Activated T-helper 1 cell treated with Interleukin-2 at 50 U/mL for 16 hours (primary cell): ENCODE results near the gene UFSP2.
A peak's percentile ranks its signal among the peaks of the same experiment; 100 is the strongest.

Experiments used
- DNase-seq: peaks from one replicate; pipeline ENCODE4 v3.0.0-alpha.2; 2020; ENCODE audit warnings: low read depth

Gene UFSP2

DNA sequence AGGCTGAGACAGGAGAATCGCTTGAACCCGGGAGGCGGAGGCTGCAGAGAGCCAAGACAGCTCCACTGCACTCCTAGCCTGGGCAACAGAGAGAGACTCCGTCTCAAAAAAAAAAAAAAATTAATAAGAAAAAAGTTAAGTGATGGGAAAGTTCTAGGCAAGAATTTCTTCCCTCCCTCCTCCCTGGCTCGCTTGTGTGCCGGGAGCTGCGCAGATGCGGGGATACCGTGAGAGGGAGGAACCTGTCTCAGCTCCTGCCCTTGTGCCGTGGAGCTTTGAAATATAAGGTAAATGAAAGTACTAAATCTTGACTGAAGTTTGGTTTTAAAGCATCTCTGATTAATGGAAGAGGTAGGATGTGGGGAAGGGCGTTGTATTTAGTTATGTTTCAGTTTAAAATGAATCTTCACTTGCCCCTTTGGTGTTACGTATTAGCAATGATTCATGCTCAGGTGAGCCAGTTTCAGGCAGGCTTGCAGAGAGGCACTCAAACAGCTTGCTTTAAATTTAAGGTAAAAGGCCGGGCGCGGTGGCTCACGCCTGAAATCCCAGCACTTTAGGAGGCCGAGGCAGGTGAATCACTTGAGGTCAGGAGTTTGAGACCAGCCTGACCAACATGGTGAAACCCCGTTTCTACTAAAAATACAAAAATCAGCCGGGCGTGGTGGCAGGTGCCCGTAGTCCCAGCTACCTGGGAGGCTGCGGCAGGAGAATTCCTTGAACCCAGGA is 1.4 kb upstream of the UFSP2 start:
- no peak for DNase-seq

DNA sequence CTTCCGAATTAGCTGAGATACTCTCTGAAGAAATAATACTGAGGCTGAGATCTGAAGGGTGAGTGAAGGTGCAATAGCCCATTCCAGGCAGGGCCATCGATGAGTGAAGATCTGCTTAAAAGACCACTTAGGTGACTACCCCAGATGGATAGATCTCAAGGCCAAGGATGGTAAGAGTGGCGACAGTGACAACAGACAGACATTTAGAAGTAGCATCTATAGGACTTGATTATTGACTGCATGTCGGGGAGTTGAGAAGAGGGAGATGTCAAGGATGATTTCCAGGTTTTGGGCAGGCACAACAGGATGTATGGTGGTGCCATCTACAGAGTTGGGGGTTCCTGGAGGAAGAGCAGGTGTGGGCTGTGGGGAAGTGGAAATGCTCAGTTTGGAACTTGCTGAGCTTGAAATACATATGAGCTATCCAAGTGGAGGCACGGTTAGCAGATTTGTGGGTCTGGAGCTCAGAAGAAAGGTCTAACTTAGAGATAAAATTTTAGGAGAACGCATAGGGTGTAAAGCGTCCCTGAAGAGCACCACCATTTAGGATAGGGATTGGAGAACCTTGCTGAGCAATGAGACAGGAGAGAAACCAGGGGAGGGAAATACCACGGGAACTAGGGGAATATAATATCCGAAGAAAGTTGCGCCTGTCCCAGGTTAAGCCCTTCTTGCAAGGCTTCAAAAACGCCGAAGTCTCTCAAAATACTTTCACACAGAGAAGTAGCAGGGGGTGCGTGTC is 688 bp downstream of the UFSP2 start:
- no peak for DNase-seq

DNA sequence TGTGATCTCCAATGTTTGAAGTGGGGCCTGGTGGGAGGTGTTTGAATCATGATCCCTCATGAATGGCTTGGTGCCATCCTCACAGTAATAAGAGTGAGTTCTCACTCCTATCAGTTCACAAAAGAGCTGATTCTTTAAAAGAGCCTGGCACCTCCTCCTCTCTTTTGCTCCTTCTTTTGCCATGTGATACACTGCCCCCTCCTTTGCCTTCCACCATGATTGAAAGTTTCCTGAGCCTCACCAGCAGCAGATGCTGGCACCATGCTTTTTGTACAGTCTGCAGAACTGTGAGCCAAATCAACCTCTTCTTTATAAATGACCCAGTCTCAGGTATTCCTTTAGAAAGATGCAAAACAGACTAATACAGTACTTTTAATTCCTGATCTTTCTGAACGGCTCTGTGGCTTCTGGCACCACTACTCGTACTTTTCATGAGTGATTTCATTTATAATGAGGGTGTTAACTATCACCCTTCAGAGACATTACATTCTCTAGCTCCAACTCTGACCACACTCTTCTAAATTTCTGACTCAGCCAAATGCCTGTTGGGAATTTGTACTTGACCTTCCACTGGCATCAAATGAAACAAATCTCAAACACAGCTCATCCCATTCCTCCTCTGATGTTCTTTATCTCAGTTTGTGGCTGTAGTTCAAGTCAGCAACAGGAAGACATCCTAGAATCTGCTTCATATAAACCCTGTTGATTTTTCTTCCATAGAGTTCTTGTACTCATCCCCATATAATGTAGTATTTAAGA is 4.2 kb downstream of the UFSP2 start:
- DNase-seq = no peak

DNA sequence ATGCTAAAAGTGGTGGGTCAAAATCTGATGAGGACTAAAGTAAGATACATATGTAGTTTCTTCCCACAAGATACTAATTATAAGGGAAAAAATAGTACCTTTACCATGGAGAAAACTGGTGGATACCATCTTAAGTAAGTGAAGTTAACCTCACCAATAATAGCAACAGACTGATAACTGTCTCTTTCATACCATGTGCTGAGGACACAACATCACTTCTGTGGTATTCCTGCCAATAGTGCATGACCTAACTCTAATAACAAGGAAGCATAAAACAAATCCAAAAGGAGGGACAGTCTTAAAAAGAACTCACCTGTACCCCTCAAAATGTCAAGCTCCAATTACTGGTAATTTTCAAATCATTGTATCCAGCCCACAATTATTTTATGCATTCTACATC is 8.8 kb downstream of the UFSP2 start:
- DNase-seq = no peak

DNA sequence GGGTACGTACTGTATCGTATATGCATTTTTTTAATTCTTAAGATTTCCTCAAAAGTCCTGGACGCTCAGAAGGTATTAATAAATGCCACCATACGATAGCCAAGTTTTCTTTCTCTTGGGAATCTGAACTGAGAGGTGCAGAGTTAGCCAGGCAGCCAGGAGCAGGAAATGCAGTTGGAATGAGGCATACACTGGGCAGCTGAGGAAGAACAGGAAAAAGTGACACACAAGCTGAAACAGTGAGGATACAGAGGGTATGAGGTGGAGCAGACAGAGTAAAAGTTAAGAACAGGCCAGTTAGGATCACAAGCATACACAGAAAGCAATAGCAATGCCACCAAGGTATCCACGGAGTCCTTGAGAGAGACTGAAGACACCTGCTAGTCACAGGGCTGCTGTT is 13.4 kb downstream of the UFSP2 start:
- no peak for DNase-seq

DNA sequence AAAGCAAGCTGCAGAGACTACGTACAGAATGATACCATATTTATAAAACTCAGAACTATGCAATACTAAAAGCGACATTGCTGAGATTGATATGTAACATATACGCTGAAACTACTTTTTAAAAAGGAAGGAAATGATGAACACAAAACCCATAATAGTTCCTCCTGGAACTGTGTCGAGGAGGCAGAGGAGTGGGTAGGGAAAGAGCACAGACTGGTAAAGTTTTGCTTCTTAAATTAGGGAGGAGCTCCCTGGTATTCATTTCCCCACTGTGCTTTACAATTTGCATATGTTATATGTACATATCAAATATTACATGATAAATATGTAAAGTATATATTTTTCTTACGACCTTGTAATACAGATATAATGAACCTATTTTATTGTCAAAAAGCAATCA is 13.9 kb downstream of the UFSP2 start:
- DNase-seq = no peak

DNA sequence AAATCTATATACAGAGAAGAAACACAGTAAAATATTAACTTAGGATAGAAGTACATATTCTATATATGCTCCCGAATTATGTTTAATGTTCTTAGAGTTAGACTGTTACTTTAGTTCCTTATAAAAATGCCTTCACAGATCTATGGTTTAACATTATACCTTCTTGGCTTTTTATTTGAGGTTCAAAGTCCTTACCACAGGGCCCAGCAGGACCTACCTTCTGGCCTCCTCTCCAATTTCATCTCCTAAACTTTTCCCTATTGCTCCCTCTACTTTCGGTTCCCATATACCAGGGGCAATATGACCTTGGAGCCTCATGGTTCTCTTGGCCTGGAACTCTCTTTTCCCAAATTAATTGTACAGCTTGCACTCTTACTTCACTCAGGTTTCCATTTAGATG is 17.3 kb downstream of the UFSP2 start:
- no peak for DNase-seq

DNA sequence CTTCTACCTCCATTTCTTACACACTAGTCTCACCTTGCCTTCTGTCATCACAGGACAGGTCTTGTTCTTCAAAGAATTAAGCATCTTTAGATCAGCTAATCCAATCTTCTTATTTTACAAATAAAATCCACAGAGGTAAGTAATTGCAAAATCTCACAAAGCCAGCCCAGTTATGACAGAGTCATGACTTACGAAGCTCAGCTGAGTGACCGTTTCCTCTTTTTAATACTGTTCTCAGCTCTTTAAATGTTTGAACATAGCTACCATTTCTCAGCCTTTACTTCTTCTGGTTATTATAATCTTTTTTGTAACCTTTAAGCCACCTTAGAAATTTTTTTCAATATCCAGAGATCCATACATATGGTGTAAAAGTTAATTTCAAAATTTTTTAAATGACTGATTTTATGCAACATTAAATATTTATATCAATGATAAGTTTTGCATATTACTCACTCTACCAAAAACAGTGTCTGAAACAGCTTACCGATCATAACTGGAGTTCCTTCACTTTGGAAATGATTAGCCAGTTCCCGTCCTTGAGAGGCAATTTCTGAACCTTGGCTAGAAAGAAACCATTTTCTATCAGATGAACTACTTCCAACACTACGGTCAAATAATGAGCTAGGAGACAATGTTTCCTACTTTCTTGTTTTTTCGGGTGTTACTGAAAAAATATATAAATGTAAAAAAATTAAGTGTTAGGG is 20.3 kb downstream of the UFSP2 start:
- no peak for DNase-seq

DNA sequence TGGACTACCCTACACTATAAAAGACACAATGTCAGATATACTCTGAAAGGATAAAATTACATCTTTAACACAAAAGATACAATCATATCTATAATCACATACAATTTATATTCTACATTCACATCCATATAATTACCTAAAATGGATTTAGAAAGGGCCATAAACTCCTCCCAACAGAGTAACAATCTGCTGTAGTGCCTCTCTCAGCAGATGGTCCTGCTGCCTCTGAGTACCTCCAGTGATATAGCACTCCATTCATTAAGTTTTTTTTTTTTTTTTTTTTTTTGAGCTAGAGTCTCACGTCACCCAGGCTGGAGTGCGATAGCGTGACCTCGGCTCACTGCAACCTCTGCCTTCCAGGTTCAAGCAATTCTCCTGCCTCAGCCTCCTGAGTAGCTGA is 21.7 kb downstream of the UFSP2 start:
- DNase-seq = no peak

DNA sequence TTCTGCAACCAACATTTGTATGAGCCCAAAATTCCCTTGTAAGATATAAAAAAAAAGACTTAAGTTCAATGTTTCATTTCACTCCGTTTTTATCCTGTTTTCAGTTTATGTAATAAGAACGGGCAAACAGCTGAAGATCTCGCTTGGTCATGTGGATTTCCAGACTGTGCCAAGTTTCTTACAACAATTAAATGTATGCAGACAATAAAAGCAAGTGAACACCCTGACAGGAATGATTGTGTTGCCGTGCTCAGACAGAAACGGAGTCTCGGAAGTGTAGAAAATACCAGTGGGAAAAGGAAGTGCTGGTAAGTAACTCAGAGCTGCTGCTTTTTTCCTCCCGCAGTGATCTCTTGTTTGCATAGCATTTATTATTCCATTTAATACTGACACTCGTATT is 26.3 kb downstream of the UFSP2 start:
- DNase-seq = no peak

DNA sequence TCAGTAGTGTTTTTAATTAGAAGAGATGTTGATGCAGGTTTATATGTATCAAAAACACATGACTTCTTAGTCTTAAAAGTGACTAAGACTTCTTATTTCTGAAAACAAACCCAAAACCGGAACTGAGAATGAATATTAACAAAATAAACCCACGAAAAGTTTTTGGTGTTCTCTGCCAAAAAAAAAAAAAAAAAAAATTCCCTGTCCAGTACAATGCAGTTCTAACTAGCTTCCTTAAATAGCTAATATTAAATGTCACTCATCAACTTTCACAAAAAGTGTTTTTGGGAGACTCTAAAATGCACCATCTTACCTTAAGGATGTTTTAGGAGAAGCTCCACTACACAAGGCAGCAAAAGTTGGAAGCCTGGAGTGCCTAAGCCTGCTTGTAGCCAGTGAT is 27.1 kb downstream of the UFSP2 start:
- no peak for DNase-seq

DNA sequence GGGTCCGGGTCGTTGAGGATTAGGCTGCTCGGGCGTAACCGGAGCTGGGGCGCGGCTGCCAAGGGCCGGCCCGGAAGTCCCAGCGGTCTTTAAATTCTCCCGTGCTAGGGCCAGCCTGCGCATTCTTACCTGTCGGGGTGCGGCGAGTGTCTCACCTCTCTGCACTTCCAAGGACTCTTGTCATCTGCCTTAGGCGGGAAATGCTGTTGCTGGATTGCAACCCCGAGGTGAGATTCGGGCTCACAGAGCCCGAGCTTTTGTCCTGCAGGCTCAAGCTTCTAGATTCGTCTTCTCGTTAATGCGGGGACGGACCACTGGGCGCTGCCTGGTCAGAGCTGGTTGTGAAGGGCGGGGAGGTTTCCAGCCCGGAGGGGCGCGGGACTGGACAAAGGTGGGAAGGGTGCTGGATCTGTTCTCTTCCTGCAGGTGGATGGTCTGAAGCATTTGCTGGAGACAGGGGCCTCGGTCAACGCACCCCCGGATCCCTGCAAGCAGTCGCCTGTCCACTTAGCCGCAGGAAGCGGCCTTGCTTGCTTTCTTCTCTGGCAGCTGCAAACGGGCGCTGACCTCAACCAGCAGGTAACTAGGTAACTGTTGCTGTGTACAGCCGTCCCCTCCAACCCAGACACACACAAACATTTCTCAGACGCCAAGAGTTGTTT is 28.9 kb downstream of the UFSP2 start, which contains the start of gene ANKRD37:
ANKRD37 (plus strand) TSS at position 118 of the 662 bp plus-strand sequence; CDS start at position 201, 83 bp downstream.
- no peak for DNase-seq

DNA sequence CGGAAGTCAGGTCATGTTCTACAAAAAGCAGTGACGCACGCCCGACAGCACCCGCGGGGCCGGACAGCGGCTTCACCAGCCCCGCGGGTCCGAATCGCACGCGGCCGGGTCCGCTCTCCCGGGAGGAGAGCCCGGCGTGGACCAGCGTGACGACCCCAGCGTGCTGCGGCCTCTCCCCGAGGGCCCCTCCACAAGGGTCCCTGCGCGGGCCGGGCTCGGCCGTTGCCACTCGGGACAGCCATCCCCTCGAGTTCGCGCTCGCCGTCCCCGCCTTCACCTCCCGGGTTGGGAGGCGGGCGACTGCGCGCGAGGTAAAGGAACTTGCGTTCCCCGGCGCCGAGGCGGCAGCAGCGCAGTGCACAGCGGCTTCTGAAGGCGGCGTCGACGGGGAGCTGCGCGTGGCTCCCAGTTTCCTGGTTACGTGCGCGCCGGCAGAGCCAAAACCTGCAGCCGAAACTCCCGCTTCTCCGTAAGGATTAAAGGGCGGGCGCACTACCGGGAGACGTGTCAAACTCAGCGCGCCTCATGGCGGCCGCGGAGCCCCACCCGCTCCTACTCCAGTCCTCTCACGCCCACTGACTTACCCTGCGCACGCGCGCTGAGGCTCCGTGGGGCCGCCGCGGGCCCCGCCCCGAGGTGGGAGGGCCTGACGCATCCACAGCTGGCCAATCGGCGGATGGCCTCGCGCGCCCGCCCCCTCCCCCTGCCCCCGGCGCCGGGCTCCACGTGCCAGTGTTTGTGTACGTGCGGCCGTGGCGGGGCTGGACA is 29.6 kb downstream of the UFSP2 start:
- peak; percentile 95 for DNase-seq

DNA sequence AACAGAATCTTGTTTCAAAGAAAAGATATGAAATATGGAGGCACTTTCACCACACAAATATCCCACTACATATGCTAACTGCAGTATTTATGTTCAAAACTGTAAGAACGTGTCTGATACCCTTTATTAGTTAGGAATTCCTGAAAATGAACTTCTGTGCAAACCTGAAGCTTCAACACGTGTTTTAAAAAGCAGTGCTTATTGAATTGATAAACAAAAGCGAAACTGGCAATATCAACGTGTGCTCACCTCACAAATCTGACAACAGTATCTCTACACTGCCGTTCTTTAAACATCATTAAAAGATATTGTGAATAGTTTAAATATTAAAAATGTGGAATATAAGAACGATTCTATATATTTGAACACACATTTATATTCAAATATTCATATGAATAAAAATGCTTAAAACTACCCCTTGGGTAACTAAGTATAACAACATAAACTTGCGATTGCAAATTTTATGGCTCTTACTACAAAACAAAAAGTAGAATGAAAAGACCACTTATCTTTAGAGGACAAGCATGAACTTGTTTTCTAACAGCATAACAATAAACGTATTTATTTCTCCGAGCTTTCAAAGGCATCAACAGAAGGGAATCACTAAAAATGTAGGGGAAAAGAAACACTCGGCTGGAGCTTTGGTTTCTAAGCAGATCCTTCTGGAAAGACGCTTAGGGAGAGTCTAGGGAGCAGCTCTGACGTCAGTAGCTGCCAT is 30.4 kb downstream of the UFSP2 start, which contains the start of gene LRP2BP:
LRP2BP (minus strand) TSS at position 687 of the 718 bp plus-strand sequence. CDS start 17,738 bp downstream, outside the sequence.
- DNase-seq = no peak

DNA sequence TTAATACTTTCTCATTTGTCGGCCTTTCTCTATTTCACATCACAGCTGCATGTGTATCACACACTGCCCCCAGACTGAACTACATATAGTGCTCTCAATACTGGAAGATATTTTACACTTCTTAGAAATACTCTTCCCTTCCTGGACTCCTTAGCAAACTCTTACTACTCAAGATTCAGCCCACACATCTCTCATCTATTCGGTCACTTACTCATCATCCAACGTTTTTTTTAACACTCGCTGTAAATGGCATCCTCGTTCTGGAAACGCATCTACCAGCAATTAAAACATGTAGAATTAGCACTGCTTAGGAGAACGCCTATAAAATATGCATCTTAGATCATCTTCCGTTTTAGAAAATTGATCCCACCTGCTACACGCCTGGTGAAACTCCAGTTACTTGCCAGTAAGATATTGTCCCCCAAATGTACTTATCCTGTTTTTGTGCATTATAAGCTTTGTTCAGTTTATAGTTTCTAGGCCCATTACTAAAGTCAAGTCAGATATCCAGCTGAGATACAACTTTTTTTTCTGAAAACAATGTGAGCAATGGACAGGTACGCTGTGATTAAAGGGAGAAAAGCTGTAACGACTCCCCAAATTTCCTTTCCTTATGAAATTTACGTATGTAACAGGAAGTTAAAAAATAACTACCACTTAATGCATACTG is 31.1 kb downstream of the UFSP2 start:
- no peak for DNase-seq

DNA sequence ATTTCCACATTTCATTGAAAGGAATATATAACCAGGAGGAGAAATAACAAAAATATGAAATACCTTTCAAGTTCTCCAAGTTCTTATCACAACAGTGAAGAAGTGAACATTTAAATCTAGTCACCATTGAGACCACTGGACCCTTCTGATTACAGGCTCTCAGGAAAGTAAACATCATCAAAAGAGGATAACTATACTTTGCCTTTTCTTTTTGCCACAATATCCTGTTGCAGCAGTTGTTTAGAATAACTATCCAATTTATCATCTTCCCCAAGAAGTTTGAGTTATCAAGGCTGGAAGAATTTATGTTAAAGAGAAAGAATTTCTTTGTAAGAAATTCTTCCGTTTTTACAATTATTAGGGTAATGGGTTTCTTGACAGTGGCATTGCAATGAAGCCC is 33.6 kb downstream of the UFSP2 start:
- no peak for DNase-seq

DNA sequence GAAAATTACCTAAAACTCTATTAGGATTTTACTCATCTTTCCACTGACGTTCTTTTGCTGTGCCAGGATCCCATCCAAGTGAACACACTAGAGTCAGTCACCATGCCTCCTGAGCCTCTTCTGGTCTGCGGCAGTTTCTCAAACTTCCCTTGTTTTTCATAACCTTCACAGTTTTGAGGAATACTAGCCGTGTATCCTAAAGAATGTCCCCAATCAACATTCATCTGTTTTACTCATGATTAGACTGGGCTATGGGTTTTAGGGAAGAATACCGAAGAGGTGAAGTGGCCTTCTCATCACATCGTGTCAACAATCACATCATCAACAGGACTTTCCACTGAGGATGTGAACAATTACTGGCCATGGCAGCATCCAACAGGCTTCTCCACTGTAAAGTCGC is 34.8 kb downstream of the UFSP2 start:
- no peak for DNase-seq

DNA sequence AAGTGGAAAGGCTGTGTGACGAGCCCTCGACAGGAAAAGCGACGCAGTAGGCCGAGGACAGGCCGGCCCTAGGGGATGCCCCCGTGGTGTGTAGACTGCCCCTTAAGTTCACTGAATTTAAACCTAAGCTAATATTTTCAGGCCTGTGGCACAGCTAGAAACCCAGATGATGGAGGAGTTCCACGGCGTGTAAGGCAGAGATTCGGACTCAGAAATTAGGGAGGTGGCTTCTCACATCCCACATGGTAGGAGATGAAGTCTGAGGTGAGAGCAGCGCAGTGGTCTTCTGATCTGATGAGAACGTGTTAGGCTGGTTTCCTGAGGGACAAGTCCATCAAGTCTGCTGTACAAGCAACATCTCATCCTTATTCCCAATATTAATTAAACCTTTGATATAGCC is 37.8 kb downstream of the UFSP2 start:
- no peak for DNase-seq

DNA sequence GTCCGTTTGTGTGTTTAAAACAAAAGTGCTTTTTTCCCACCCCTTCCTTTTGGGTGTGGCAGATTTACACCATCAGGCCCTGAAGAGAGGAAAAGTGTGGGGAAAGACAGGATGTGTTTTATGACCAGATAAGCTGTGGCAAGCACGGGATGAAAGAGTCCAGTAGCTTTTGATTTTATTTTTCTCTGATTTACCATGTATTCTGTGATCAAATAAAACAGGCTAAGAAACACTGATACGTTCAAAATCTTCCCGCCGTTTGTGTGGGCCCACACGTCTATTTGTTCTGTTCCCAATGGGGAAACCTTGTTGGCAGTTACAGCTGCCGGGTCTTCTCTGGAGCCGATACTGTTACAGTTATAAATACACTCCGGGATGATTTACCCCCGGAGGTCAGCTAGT is 40.8 kb downstream of the UFSP2 start:
- DNase-seq = no peak

DNA sequence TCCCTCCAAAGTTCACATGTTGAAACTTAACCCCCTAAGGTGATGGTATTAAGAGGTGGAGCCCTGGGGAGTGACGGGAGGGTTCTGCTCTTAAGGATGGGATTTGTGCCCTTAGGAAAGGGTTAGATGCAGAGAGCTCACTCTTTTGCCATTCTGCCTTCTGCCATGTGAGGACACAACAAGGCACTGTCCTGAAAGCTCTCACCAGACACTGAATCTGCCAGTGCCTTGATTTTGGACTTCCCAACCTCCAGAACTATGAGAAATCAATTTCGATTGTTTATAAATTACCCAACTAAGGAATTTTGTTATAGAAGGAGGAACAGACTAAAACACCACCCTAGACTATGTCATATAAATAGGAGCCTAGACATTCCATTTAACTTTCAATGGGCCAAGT is 41.7 kb downstream of the UFSP2 start:
- no peak for DNase-seq
